Stimulated activated CD4-positive, alpha-beta T cell treated with anti-CD3 and anti-CD28 coated beads, Interleukin-2, amount 100 ng/mL, for 48 hours (primary cell): ENCODE data around the gene NTRK2.

Source experiments
- DNase-seq, 2 donors: peaks; one replicate each; pipeline ENCODE4 v3.0.0-alpha.2; 2020

NTRK2 gene

DNA sequence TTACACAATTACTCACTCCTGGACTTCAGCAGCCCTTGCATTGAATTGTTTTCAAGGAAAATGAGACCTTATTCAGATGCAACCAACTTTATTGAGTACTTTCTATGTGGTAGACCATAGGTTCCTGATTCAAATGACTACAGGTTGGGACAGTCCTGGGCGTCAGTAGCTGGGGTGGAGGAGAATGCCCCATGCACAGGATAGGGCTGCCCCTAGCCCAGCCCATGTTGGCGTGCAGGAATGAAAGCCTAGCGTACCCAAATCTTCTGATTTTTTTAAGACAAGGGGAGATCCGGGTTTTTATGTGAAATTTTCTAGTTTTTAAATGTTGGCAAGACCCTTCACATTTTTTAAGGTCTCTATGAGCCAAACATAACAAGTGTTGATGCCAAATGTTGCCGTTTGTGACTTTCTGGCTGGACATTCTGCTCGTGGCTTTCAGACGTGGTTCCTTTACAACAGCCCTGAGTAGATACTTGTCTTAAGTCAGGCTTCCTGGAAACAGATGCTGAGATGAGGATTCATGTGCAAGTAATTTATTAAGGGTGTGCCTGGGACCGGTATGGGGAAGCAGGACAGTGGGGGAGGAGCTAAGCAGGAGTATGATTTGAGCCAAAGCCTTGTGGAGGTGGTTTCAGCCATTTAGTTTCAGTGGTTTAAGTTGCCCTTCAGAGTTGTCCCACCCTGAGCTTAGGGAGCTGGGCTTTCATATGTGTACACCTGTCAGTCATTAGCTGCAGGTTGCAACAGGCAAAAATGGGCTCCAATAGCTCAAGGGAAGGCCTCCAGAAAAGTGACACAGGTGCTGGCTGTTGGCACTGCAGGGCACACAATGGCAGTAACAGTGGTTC is 154.1 kb downstream of the NTRK2 start:
- DNase-seq = no peak

- DNase-seq = no peak
Measured at GRCh38 chr9:84827216-84827765, 157.8 kb downstream of the NTRK2 start.

DNA sequence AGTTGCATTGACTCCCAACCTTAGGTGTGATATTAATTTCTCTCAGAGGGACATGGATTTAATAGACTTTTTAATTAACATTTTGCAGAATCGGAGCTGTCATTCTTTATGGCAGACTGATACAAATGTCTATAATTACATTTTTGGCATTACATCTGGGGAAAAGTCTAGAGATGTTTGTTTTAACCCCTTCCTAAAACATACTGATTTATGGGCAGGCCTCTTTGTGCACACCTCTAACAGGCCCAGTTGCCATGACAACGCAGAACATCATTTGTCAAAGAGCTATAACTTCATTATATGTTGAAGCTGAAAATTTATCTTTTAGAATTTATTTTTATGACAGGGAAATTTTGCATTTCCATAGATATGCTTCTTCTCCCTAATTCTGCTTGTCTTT is 158.5 kb downstream of the NTRK2 start:
- no peak for DNase-seq

GRCh38 chr9:84829471-84829870 is 159.9 kb downstream of the NTRK2 start:
- no peak for DNase-seq

GRCh38 chr9:84829997-84830696 is 160.6 kb downstream of the NTRK2 start:
- DNase-seq = no peak

DNA sequence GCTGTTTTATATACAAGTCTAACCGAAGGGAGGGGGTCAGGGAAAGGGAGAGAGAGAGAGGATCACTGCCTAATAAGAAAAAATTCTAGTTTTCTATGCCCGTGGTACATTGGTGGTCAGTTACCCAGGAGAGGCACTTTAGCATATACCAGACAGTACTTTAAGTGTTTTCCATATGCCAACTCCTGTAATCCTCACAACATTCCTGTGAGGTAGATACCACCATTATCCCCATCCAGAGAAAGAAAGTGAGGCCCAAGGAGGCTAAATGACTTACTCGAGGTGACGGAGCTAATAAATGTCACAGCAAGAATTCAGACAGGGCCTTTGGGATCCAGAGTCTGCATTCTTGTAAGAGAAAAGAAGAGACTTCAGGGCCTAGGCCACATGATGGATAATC is 161.8 kb downstream of the NTRK2 start:
- no peak for DNase-seq

DNA sequence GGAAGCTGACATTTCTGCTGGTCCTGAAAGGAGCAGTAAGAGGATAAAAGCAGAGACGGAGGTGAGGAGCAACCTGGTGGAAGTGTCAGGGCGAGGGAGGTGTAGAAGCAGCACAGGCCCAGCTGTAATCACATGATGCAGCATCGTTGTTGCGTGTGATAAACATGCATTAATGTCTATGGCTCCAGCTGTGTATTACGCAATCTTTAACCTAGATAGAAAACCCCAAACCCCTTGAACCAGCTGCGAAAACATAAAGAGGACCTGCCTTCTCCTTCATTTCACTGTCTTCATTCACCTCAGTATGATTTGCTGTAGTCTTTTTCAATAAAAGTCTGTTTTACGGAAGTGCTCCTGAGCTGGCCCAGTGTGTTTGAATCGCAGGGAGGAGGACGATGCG is 162.9 kb downstream of the NTRK2 start:
- DNase-seq = no peak

DNA sequence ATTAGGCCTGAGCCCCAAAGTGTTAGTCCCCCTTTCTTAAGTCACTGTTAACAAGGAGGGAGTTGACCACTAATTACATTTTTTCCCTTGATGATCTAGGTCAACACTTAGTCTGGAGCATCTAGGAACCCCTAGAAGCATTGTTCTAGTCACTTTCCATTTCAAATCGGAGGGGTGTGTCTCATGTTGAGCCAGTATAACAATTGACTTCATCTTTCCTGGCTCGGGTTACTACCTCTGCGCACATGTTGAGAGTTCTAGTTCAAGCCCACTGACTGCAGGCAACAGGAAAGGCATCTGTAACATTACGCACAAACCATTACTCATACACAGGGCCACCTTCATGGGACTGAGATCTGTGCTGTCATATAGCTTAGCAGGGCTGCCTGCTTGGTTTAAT is 164.9 kb downstream of the NTRK2 start:
- DNase-seq = no peak

- DNase-seq = no peak
Measured at GRCh38 chr9:84835745-84836144, 166.2 kb downstream of the NTRK2 start.

DNA sequence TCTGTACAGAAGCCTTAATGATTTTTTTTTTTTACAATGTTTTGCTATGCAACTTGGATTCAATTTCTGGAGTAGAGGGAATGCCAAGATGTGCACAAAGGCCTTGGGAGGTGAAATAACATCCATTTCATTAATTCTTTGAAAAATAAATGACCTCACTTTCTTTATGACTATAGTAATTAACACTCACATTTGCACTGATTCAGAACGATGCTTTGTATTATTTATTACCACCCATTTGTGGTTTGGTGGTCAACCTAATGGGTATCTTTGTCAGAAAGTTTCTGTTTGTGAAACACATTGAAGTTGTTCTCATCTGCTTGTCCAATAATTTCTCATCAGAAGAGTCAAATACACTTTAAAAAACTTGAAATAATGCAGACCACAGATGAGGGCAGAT is 169.3 kb downstream of the NTRK2 start:
- no peak for DNase-seq

GRCh38 chr9:84839541-84839940 is 170.0 kb downstream of the NTRK2 start:
- no peak for DNase-seq

- no peak for DNase-seq
Measured at GRCh38 chr9:84841931-84842330, 172.4 kb downstream of the NTRK2 start.

DNA sequence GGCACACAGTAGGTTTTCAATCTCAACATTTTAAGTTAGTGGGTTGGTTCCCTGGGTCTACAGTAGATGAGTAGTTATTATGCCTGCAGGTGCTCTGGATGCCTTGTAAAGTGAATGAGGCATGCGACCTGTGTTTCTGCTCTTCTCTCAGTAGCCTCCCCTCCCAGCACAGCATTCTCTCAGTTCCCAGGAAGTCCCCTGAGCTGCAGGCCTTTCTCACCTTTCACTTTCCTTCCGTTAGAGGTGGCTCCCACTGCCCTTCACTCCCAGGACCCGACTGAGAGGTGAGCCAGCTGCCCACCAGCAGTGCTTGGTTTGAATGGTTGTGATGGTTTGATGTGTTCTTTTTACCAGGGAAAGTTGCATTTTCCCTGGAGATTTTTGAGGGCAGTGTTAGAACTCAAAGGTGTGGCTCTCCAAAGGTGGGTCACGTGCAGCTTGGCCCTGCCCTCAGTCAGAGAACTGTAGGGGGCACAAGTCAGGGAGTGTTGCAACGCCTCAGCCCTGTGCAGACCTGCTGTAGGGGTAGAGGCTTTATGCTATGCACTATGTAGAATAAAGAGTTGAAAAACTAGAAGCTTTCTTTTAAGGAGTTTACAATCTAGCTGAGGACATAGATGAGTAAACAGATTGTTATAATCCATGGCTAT is 173.8 kb downstream of the NTRK2 start:
- DNase-seq = no peak

DNA sequence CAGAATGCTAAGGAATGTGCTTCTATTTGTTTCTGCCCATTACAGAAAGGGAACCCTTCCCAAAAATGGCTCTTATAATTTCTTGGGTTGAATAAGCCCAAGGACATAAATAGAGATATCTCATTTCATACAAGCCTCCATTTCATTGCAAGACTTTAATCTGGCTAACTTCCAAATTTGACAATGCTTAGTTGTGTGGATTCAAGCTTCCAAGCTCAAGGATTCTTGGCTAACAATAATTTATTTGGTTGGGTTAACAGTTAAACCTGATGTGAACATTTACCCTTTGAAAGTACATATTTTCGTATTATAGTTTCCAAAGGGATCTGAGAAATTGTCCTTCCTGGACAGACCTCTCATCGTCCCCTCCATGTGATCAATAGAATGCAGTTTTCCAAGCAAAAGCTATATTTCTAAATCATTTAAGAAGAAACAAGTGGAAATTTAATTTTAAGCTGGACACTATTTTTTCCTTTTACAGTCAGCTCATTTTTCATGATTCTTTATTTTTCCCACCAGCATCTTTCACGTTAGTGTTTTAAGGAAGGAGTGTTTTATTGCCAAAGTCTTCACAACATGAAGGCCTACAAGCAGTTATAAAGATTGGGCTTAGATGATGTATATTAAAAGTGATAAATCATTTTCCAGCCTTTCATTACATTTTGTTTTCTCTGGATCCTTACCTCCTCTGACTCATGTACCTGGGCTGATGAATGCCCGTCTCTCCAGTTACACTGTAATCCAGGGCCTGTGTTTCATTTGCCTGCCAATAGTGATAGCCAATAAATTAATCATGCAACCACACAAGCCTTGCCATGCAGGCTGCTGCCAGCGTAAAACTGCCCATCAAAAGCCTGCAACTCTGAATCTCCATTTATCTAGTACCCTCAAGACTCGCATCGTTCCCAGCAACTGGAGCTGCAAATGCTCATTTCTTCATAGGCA is 176.7 kb downstream of the NTRK2 start:
- DNase-seq = no peak

- no peak for DNase-seq
Measured at GRCh38 chr9:84846906-84847305, 177.4 kb downstream of the NTRK2 start.

- no peak for DNase-seq
Measured at GRCh38 chr9:84849049-84849448, 179.5 kb downstream of the NTRK2 start.

- no peak for DNase-seq
Measured at GRCh38 chr9:84850830-84851392, 181.4 kb downstream of the NTRK2 start.

DNA sequence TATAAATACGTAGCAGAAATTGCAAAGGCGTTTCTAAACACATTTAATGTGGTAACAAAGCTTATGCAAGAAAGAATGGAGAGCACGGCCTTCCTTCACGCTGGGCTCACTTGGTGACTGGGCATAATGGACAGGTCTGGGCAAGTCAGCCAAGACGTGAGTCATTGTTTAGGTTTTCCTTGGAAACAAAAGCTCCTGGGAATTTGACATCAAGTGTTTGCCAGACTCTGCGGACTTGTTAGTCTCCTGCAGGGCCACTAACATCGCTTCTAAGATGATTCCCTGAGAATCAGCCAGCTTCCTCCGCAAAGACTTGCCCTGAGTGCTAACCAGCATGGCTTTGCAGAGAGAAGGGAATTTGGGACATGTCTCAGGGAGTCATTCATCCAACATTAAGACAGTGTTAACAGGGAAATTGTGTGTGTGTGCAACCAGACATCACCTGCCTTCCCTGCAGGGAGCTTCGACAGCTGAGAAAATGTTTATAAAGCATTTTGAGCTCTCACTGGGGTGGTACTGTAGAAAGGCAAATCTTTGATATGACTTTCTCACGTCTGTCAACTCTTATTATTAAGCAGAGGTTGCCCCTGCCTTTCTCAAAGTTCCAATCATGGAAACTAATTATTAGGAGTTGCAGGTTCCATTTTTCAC is 182.5 kb downstream of the NTRK2 start:
- no peak for DNase-seq

DNA sequence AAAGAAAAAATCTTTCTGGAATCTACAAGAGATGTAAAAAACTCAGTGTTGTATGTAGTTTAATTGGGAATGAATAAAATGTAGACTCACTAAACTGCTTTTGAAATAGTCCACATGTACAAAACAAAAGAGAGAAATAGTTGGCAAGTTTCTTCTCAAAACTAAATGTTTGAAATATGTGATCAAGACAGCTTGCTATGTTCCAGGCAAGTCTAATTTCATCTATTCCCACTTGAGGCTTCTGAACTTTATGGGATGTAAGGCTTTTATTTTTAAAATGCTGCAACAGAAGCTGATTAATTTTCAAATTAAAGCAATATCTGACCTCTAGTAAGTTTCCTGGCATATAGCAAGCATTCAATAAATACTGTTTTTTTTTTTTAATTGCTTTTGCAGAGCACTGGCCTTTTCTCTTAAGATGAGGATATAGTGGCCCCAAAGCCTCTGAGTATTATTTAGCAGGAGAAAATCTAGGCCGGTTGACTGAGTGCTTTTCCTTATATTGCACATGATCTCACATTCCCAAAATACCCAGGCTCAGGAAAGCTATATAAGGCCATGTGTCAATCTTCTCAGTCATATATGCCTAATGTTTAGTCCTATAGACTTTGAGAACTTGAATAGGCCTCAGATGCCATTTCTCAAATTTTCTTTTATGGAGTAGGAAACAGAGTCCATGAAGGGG is 183.2 kb downstream of the NTRK2 start:
- DNase-seq = no peak

- DNase-seq = no peak
Measured at GRCh38 chr9:84856181-84856632, 186.7 kb downstream of the NTRK2 start.

GRCh38 chr9:84857211-84857610 is 187.7 kb downstream of the NTRK2 start:
- DNase-seq = no peak
